ENCODE results near the gene MEIKIN.
"Not testable (repeated sequence)": the region's sequence is repeated elsewhere in the genome, so short reads cannot be mapped to it uniquely, and the experiment has no call there.

The MEIKIN gene

DNA sequence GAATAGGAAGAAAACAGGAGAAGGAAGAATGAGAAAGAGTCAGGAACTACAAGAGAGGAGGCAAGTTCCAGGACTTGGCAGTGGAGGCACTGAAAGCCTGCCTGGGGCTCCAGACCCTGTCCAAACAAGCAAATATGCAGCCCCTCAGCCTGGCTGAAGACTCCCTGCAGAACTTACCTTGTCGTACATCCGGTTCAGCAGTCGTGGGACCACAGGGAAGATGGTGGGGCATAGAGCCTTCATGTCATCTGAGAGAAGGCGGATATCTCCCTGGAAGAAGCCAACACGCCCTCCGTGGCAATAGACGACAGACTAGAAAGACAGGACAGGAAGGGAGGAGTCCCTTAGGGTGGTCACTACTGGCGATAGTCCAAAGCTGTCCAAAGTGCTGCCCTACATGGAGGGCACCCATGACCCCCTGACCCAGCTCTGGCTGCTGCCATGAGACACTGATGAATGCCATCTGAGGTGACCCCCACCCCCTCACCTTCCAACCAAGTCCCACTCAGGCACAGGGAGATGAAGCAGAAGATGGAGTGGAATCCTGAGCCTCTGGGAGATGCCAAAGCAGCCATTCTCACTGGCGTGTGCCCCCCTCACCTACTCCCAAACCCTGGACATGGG lies 27.7 kb upstream of the MEIKIN start:
- no peak for DNase-seq

DNA sequence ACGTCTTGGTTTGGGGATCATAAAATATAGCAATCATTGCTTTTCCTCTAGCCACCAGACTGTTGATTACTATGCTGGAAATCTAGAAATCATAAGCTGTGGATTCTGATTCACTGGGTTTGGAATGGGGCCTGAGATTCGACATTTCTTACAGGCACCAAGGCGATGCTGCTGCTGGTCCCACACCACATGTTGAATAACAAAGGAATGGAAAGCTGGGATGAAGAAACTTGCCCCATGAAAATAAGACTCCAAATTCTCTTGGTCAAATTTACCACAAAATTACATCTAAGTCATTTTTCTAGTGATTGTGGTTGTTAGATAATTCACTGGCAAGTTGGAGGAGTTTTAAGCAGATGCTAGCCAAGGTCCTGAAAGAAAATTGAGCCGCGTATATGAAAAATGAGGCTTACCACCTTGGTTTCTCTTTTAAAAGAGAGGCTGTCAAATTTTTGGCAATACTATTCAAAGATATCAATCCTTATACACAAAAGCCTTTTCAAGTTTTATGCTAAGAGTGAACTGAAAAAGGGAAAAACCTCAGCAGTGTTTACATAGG lies 23.0 kb upstream of the MEIKIN start:
- no peak for DNase-seq

DNA sequence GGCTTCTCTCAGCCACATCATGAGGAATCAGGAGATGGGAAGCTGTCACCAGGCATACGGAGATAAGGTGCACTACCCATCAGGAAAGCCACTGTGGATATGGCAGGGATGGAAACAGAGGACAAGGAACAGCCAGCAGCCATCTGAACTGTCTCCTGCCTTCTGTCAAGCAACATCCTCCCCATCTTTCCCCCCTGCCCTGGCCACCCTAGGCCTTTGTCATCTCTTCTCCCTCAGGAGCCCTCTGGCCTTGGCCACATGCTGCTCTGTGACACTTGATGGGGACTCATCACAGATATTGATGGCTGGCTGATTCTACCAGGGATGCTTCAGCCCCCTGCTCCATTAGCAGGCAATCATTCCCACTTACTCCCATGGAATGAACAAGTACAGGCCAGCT lies 21.1 kb upstream of the MEIKIN start:
- DNase-seq = no peak

DNA sequence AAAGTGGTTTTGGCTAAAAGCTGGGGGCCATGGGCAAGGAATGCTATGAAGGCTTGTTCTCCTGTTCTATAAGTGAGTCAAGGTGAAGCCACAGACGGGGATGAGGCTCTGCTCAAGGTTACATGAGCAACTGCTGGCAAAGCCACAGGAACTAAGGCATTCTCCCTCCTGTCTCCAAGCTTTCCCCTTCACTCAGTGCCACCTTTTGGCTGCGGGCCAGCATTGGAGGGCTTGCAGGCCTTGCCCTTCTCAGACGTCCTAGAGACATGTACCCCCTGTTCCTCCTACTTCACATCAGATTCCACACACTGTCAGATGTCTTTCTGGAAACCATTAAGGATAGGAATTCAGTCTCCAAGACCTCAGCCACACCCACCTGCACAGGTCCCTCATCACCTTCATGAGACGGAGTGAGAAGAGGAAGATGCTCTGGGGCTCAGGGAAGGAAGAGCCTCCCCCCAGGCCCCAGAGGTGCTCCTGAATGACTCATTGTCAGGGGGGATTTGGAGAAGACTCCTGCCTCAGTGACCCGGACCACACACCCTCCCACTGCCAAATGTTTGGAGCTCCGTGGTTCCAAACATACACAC lies 20.5 kb upstream of the MEIKIN start:
- no peak for DNase-seq

DNA sequence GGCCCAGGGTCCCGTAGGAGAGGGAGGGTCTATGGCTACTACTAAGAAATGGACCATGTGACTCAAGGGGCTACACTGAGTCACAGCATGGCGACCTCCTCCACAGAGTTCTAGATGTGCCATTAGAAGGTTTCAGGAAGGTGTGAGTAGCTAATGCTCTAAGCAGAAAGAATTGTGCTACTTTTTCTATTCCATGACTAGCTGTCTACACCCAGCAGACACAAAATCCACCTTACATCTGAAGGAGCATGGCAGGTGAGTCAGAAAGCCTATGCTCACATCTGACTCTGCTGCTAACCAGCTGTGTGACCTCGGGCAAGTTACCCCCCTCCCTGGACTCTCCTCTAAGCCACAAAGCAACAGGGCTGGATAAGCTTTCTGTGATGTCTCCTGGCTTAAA lies 14.4 kb upstream of the MEIKIN start:
- no peak for DNase-seq

DNA sequence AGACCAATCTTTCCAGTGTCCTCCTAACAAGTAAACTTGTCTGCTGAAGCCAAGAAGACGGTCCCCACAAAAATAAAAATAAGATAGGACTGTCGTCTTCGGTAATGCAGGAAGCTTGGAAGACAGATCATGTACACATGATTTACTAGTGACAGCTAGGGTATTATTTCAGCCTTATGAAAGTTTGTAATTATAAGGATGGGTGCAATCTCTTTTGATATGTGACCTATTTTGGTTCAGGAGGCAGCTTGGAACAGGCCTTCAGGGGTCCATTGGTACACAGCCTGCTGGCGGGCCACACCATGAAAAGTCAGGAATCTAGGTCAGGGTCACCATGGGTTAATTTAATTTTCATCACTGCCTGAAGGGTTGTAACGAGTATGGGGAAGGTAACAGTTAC lies 13.7 kb upstream of the MEIKIN start:
- DNase-seq = no peak

DNA sequence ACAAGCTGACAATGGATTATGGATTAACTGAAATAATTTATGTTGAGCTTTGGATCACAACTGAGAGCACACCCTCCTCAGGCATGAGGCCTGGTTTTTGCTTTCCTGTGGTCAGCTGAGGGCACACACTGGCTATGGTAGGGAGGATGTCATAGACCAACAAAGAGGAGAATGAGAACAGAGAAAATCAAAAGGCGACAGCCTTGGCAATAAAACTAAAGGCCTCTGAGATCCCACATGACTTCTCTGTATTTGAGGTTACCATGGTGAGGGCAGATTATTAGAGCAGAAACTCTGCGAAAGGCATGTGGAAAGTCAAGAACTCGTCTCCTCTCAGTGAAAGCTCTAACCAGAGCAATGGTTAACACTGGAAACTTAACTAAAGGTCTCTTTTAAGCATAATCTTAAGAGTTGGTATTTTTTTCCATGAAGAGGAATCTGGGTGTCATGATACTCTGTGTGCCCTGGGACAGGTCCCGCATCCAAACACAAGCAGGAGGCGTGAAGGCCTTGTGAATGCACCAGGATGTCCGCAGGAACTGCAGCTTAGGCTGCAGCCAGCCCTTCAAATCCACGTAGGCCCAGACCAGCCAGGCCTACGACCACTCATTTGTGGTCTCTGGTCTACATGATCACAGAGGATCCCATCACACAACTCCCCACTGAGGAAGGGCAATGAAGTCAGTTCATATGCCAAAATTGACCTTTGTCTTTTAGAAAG lies 12.4 kb upstream of the MEIKIN start:
- no peak for DNase-seq

DNA sequence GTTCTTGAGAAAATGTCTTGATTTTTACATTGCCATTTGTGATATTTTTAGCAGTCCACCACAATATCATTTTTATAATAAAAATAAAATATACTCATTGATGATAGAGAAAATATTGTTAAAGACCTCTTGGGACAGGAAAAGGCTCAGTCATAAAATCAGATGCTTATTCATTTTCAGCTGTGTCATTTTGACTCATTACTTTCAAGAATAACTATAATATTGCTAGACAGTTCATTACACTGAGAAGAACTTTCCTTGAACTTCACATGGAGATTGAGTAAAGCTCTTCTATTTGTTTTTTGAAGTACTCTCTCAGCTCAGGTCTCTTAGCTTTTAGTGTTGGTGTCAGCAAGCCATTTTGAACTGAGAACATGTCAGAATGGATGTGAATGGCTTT lies 8.5 kb upstream of the MEIKIN start:
- no peak for DNase-seq

DNA sequence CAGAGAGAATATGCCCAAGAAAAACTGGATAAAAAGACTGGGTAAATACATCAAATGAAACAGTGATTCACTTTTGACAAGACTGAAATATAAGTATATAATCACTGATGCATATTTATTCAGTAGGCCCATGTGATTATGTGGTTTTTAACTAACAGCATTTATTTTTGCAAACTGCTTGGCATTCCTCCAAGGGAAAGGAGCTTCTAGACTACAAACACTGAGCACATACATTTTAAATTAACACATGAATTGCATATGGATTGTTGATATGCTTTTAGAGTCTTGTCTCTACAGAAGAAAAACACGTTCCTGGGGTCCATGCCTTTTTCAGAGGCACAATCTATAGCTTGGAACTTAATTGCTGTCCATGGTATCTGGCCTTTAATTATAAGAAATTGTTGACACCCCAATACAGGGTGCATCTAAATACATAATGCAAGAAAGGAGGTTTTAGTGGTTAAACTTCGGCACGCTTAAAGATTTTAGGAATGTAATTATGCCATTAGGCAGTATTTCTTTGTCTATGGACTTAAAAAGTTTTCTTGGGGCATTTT lies 6.9 kb upstream of the MEIKIN start:
- no peak for DNase-seq

DNA sequence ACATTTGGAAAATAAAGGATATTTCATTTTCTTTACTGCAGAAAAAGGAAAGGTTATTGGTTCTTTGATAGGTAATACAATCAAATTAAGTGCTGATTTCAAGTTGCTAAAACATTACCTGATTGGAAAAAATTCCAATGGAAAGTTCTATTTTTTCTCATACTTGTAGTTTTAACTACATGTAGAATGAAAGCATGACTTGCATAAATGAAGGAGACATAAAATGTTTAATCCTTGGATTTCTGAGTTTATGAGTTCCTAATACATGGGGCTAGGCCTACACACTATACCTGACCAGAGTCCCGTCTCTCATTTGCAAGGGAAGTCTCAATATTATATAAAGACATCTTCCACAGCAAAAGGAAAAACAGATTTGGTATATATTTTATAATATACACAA lies 5.2 kb upstream of the MEIKIN start:
- DNase-seq = no peak

DNA sequence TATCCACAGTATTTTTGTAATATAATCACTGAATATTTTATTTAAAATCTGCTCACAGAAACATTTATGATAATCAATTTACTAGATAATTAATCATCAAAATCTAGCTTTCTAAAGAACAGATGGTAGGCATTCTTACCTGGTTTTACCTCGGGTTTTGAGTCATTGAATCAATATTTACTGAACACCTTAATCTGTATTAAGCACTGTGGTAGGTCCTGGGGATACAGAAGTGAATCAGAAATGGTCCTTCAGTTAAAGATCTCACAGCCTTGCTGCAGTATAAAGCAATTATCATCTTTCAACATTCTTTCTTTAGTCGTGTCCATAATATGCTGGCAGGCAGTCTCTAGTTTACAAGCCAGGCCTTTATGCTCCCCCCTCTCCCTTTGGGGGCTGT lies 2.0 kb upstream of the MEIKIN start:
- no peak for DNase-seq

DNA sequence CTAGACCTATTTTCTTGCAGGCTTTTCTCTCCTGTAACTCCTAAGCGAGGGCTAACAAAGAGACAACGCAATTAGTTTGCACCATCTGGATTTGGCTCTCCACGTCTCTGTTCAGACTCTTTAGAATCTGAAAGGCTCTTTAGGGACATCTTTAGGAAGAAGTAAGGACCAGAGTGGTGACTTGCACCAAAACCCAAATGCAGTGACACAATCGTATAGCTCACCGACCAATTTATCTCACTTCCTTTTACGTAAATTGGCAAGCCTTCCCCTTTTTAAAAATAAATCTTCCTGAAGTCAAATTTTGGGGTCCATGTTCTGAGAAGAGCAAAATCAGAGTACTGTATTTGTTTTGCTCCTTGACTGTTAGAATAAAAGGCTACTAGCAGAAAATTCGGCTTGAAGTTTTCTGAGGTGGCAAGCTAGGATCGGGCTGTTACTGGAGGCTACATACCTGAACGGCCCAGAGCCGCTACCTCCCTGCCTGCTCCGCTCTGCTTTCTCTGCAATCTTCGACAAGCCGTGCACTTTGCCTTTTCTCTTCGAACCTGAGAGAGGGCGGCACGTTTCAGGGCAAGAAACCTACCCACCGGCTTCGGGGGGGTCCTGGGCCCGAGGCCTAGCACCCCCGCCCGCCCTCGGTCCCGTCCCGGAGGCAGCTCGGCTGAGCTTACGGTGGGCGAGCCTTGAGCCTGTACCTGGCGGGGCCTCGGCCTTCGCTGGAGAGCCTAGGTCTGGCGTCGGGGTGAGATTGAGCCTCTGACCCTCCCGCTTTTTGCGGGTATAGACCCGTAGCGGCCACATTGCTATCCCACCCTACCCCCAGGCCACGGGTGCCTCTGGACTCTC lies 537 bp downstream of the MEIKIN start:
- no peak for DNase-seq

DNA sequence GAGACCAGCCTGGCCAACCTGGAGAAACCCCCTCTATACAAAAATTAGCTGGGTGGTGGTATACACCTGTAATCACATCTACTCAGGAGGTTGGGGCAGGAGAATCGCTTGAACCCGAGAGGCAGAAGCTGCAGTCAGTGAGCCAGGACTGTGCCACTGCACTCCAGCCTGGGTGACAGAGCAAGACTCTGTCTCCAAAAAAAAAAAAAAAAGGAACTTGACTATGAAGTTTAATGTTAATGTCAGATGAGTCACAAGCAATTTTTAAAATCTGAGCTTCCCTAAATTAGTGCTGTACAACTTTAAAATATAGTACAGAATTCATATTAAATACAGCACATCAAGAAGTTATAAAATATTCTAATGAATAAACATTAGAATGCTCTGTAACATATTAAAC lies 1.5 kb downstream of the MEIKIN start:
- DNase-seq = no peak

DNA sequence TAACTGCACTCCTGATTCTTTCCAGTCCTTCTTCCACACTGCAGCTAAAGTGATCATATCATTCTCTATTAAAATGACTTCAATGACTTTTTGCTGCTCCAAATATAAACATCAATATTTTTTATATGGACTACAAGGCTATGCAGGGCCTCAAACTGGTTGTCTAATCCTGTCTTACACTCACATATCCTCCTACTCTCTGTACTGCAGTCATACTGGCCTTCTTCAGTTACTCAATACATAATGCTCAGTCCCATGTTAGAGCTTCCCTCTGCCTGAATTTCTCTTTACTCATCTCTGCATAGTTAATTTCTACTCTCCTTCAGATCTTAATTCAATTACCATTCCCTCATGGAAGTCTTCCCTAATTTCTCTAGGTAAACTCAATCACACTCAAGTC lies 3.4 kb downstream of the MEIKIN start:
- no peak for DNase-seq

DNA sequence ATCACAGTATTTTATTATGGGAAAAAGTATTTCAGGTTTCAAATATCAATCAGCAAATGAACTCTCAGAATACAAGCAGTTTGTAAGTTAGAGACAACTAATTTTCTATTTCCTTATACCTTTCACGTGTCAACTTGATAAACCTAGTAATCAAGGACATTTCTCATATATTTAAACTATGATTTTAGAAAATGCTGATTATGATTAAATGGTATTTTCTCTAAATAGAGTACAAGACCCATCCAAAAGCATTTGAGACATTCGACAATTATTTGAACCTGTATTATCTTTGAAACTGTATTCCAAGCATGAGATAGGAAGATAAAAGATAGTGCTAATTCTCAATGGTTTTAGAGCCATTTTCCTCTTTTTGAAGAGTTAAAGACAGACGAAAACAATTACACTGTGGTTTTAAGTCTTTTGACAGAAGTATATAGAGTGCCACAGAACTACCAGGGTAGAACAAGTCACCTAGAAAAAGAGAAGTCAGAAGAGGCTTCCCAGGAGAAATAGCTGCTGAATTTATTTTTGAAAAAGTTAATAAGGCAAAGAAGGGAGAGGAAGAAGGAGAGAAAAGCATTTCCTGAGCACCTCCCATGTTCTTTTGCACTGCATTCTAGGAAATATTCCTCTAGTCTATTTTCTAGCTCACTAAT lies 5.6 kb downstream of the MEIKIN start:
- DNase-seq = no peak

DNA sequence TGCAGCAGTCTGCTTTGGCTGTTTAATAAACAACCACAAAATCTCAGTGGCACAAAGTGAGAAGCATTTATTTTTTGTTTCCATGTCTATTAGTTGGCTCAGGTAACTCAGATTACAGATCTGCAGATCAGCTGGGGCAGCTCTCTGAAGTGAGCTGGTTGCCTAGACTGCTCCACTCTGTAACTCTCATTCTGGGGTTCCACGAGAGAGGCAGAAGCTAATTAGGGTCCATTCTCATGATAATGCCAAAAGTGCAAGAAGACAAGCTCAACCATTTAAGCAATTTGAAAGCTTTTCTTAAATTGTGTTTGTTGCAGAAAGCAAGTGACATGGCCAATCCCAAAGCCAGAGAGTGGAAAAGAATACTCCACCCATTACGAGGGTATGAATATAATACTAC lies 13.2 kb downstream of the MEIKIN start:
- DNase-seq = no peak

DNA sequence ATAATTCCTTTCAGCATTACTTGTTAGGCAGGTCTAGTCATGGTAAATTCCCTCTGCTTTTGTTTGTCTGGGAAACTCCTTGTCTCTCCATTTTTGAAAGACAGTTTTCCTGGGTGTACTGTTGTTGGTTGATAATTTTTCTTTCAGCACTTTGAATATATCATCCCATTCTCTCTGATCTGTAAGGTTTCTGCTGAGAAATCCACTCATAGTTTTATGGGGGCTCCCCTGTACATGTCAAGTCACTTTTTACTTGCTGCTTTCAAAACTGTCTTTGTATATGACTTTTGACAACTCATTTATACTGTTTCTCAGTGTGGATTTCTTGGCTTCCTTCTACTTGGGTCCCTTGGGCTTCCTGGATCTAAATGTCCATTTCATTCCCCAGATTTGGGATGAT lies 16.5 kb downstream of the MEIKIN start:
- DNase-seq = no peak

DNA sequence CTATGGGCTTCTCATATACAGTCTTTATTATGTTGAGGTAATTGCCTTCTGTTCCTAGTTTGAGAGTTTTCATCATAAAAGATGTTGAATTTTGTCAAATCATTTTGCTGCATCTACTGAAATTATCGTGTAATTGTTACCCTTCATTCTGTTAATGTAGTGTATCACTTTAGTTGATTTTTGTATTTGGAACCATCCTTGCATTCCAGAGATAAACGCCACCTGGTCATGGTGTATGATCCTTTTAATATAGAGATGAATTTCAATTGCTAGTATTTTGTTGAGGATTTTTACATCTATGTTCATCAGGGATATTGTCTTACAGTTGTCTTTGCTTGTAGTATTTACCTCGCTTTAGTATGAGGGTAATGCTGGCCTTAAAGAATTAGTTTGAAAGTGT lies 19.3 kb downstream of the MEIKIN start:
- DNase-seq = no peak

DNA sequence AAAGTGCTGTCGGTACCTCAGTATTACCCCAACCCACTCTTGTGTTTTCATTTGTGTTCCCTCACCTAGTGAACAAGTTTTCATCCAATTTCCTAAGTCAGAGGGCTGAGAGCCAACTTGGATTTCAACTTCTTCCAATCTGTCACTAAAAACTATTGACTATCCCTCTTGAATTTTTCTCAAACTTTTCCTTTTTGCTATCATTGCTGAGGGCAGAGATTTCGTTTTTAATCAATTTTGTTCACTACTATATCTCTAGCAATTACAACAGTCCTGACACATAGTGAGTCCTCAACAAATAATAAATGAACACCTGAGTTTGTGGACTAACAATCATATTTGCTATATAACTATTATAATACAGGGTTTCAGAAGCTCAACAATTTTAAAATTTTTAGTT lies 29.0 kb downstream of the MEIKIN start:
- no peak for DNase-seq

DNA sequence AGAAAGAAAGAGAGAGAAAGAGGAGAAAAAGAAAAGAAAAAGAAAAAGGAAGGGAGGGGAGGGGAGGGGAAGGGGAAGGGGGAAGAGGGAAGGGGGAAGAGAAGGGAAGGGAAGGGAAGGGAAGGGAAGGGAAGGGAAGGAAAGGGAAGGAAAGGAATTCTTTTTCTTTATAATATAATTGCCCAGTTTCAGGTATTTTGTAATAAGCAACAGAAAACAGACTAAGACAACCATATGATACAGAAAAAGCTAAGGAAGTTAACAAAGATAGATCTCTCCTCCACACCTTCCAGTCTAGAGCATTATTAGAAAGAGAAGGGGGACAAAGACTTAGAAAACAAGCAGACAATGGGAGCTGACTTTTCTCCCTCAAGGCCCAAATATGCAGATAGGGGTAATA lies 31.0 kb downstream of the MEIKIN start:
- no peak for DNase-seq

DNA sequence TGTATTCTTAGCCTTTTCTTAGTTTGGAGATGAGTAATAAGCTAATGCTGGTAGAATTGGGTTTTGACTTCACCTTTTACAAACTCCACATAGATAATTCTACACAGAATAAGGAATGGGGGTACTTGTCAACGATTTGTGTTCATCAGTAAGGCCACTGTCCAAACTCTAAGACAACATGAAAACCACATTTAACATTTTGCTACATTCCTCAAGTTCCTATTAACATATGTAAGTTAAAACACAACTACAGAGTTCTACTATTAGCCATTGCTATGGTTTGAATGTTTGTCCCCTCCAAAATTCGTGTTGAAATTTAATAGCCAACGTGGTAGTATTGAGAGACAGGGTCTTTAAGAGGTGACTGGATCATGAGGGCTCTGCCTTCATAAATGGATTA lies 31.9 kb downstream of the MEIKIN start:
- no peak for DNase-seq

DNA sequence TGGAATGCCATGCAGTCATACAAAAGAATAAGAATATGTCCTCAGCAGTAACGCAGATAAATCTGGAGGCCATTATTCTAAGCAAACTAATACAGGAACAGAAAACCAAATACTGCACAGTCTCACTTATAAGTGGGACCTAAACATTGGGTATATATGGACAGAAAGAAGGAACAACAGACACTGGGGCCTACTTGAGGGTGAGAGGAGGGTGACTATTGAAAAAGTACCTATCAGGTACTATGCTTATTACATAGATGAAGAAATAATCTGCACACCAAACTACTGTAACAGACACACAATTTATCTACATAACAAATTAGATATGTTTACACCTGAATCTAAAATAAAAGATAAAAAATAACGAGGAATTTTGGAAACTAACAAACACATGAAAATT lies 38.8 kb downstream of the MEIKIN start:
- DNase-seq = no peak

DNA sequence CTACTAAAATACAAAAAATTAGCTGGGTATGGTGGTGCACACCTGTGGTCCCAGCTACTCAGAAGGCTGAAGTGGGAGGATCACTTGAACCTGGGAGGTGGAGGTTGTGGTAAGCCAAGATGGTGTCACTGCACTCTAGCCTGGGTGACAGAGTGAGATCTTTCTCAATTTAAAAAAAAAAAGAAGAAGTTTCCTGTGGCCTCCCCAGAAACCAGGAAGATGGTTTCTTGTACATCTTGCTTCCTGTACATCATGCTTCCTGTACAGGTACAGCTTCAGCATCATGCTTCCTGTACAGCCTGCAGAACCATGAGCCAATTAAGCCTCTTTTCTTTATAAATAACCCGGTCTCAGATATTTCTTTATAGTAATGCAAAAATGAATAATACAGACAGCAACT lies 43.2 kb downstream of the MEIKIN start:
- DNase-seq = not testable (repeated sequence)
